Stimulated activated CD8-positive, alpha-beta memory T cell treated with anti-CD3 and anti-CD28 coated beads, Interleukin-7, amount 100 ng/mL, for 1 hour (primary cell): ENCODE data around the gene VTCN1.
A peak's percentile ranks its signal among the peaks of the same experiment; 100 is the strongest.
"Not testable (repeated sequence)": the region's sequence is repeated elsewhere in the genome, so short reads cannot be mapped to it uniquely, and the experiment has no call there.

Experiments used
- DNase-seq, 2 donors: peaks; one replicate each; pipeline ENCODE4 v3.0.0-alpha.2; 2020; ENCODE audit warnings: low read depth in 2 of 2

VTCN1 gene

GRCh38 chr1:117123274-117123673, 87.5 kb downstream of the VTCN1 start:
- no peak for DNase-seq

DNA sequence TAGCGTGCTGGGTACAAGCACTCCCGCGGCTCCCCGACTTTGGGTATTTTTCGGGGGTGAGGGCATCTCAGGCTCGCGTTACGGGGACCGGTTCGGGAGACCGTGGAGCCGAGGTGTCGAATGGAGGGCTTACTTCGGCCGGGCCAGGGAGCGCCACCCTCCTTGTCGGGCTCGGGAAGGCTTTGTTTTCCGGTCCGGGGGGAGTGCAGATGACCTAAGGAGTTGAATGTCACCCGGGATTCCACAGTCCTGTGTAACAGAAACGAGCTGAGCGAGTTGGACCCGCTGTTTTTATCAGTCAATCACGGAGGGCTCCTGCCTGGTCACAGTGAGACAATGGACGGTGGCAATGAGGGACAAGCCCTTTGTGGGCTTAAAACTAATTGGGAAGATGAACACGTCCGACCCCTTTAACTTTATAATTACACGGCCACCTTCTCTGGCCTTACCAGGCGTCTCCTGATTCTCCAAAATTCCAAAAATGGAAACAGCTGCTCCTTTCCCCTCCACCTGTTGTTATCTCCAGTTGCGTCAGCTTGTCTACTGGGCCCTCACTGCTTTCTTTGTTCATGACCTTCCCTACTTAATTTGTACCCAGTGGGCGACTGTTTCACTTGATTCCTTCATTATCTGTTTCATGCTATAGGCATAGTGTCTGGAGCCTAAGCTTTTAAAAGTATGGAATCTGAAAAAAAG, 88.2 kb downstream of the VTCN1 start:
- DNase-seq, result no peak

DNA sequence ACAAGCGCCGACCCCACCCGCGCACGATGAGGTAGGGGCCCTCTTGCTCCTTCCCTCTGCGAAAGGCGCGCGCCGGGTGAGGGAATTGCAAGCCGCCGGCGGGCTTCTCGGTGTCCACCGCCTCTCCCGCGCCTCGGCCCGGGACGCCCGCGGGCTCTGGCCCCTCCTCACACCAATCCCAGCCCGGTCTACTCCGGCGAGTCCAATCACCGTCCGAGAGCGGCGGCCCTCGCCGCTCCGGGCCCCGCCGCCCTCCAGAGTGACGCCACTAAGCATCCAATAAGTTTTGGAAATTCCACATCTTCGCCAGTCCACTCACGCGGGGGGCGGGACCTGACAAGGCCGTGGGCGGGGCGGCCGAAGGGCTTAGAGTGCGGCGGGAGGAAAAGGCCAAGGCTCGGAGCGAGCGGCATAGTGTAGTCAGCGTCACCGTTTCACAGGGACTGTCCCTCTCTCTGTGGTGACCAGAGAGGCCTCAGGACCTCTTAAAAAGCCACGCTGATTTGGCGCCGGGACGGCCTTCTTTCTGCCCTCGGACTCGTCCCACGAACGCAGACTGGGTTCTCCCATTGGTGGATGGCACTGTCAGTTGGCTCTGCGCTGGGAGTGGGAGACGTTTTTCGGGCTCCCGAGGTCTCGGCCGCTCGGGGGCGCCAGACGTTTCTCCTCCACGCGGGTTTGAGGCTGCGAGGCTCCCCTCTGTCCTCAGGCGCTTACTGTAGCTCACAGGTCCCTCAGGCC, 89.0 kb downstream of the VTCN1 start, which contains the start of gene TRIM45:
Gene TRIM45 (minus strand): TSS at position 161 of the 741 bp plus-strand sequence. CDS start 548 bp downstream, outside the sequence.
- DNase-seq, result peak; percentile 56 to 65

GRCh38 chr1:117120774-117121588, 89.7 kb downstream of the VTCN1 start:
- DNase-seq, result no peak

- not testable (repeated sequence) for DNase-seq
These were observed 91.6 kb downstream of the VTCN1 start for GRCh38 chr1:117119144-117119543.

GRCh38 chr1:117118137-117118536, 92.6 kb downstream of the VTCN1 start:
- DNase-seq, result no peak

DNA sequence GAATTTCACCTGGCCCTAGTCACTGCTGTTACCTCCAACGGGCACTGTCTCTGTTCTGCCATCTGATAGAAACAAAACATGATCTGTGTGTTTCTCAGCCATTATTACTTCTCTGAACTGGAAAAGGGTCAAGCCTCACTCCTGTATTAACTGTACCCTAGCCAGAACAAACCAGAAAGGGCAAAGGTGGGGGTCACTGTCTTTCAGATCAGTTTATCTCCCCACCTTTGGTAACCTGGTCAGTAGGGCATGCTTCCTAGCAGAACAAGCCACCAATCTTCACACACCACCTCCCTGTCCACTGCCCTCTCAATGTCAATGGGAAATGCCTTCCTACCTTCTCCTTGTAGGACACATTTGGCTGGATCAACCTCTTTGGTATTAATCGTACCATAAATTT, 93.0 kb downstream of the VTCN1 start:
- DNase-seq, result no peak

DNA sequence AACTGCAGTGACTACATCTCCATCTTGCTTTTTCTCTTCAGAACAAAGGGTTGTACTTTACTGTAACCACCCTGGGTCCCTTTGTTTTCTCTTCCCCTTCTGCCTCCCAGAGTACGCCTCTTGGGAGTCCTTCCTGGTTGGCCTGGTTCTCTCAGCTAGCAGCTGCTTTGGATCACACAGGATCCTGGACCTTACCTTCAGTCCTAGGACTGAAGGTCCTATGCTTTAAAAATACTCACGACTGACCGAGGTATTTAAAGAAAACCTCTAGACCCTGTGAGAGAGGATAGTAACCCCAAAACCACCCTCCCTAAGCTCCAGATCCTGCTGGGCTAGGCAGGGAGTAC, 94.0 kb downstream of the VTCN1 start:
- no peak for DNase-seq

DNA sequence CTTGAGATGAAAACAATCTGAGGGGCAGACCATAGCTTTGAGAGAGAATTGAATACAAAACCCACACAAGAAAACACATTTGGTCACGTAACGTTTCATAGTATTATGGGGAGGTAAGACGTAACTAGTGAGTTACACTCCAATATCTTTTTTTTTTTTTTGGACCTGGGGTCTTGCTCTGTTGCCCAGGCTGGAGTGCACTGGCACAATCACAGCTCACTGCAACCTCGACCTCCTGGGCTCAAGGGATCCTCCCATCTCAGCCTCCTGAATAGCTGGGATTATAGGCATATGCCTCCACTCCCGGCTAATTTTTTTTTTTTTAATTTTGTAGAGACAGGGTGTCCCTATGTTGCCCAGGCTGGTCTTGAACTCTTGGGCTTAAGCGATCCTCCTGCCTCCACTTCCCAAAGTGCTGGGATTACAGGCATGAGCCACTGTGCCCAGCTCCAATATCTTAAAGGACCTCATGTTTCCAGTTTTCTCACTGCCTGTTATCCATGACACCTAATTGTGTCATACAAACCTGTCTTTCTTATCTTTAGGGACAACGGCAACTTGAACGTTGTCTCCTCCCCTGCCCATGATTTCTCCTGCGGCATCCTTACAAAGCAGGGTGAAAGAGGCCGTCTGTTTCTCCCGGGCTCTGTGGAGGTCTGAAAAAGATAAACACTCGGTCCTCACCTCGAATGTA, 94.5 kb downstream of the VTCN1 start:
- DNase-seq, result no peak

DNA sequence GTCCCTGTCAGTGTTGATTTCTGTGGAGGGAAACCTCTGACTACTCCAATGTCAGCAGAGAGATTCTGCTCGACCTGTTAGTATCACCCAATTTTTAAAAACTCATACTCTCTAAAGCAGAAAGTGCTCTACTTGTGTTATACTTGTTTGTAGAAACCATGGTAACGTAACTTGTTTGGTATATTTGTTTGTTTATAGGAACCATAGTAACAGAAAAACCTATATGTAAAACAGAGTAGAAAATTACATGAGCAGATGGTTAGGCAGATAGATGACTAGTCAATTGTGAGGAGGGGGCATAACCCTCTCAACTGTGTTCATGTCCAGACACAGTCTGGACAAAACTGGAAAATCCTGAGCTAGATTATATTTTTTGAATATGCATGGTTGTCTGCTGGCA, 95.8 kb downstream of the VTCN1 start:
- no peak for DNase-seq

GRCh38 chr1:117113199-117113598, 97.5 kb downstream of the VTCN1 start:
- no peak for DNase-seq

GRCh38 chr1:117112047-117112717, 98.5 kb downstream of the VTCN1 start:
- no peak for DNase-seq

DNA sequence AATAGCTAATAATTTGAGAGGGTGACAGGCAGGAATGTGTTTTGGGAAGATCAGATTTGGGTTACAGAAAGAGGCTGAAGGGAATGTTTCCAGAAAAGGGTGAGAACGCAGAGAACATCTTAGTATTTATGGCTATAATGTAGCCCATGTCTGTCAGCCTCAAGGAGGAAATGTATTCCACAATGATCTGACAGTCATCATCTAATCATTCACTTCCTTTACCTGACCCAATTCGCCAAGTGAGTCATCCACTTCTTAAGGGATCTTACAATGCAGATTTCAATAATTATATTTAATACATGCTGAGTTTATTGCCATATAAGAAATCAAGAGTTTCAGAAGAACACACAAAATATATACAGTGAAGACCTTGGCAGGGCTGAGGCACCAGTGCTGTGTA, 100.0 kb downstream of the VTCN1 start:
- no peak for DNase-seq

DNA sequence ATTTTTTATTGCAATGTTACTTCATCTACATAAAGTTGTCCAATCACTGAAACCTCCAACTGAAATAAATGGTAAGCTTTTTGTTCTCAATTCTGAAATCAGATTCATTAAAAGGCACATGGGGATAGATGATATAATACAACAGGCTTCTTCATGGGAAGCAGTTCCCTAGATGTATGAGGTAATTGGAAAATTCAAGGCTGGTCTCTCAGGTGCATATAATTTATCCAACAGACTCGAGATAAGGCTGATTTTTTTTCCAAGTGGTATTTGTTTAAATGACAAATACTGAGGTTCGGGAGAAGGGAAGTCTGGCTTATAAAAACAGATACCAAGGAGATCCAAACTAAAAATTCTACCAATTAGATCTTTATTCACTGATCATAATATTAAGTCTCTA, 103.4 kb downstream of the VTCN1 start:
- no peak for DNase-seq

- no peak for DNase-seq
These were observed 104.2 kb downstream of the VTCN1 start for GRCh38 chr1:117106478-117106877.

DNA sequence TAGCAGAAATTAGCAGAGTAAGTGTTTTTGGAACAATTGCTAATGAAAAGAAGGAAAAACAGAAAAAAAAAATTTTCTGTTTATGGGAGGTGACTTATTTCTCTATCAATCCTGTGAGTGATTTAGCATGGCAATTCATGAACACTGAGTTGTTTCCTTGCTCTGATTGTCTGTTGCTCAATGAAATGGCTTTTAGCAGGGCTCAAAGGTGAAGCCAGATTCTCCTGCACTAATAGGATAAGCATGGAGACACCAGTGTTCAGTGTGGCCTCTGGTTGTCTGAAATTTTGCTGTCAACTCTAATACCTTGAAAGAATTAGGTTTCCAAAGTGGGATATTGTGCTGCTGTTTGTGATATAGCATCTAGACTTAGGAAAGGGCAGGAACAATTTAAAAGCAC, 105.0 kb downstream of the VTCN1 start:
- DNase-seq, result no peak

DNA sequence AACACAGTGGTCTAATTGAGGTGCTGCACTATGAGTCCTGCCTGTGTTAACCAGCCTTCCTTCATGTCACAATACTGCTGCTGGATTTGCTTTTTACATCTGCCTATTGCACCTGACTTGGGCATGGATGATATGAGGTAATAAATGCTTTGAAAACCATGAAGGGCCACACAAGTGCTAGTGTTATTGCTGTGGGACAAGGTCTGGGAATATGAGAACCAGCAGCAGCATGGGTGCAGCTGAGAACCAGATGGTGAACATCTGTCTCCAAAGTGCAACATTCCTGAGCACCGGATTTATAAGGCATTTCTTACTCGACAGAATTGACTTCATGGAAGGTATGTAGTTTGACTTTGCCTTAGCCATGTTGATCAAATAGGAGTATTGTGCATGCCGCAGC, 105.7 kb downstream of the VTCN1 start:
- DNase-seq, result no peak

- DNase-seq, result not testable (repeated sequence)
These were observed 108.9 kb downstream of the VTCN1 start for GRCh38 chr1:117101858-117102257.

DNA sequence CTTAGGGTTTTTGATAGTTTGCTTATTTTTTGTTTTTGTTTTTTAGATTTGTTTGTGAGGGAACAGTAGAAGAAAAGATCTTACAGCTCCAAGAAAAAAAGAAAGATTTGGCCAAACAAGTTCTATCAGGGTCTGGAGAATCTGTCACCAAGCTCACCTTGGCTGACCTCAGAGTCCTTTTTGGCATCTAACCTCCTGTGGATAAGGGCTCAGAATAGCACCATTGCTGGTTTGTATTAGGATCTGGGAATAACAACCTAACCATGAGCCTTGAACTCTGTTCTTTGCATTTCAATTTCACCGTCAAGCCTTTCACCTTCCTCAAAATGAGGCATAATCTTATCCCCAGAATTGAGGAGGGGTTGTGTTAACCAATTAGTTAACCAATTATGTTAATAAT, 109.4 kb downstream of the VTCN1 start:
- DNase-seq, result no peak

GRCh38 chr1:117098287-117098890, 112.3 kb downstream of the VTCN1 start:
- DNase-seq, result no peak

GRCh38 chr1:117097443-117097842, 113.3 kb downstream of the VTCN1 start:
- DNase-seq, result no peak
